Measurements from ENCODE around the gene EVX1. TPM values are rescaled to one million over a fixed set of nuclear protein-coding genes. Genes with fewer than 3 reads are reported as not detected.

The EVX1 gene
- total and polyA plus RNA-seq, 2 of the 8 experiments (the other 6 are each of a cell fraction or from before 2014, with no cell fraction given), result not detected

- Histone ChIP-seq H4K20me1 (replicated peaks in 1 of 2; ENCODE audit: control insufficient read depth in 1 of 2, insufficient read depth in 2 of 2, low read length in 2 of 2) (peaks cover 28 to 34% of the 10 kb centered on the region in 2 experiments), H3K36me3 (ENCODE audit: control insufficient read depth in 2 of 4, insufficient read depth in 4 of 4, low read length in 3 of 4) (peaks cover 0 to 15% (median 0%) of the 10 kb centered on the region in 4 experiments; a peak in 1 of 8 replicates), H3K79me1 (ENCODE audit: low read depth, low read length) (no peaks in the 10 kb centered on the region; the same call in 1 of the 2 replicates), H3K4ac (replicated peaks; ENCODE audit: insufficient read length, low read depth, low read length) (no peak overlapping the region), H3K4me2 (ENCODE audit: insufficient read depth in 1 of 2, low read depth in 2 of 2, low read length in 2 of 2) (no peak overlapping the region), H2BK5ac (ENCODE audit: low read depth, low read length) (no peak overlapping the region), H3K27me3 (replicated peaks in 1 of 4; ENCODE audit: control insufficient read depth in 3 of 4, extremely low read depth in 1 of 4, insufficient read depth in 3 of 4, low read length in 3 of 4) (peaks cover 83 to 100% (median 95%) of the 10 kb centered on the region in 4 experiments), H3K4me3 (ENCODE audit: extremely low read depth in 1 of 4, insufficient read depth in 2 of 4, low read depth in 3 of 4, low read length in 4 of 4) (no peak overlapping the region), H3K23ac (ENCODE audit: insufficient read length) (no peak overlapping the region), H2BK20ac (ENCODE audit: low read length) (no peak overlapping the region), H3K27ac (ENCODE audit: low read depth, low read length) (no peak overlapping the region), H3K56ac (replicated peaks; ENCODE audit: insufficient read length, low read depth, low read length) (no peak overlapping the region), H3K14ac (ENCODE audit: insufficient read length) (no peak overlapping the region), H4K91ac (replicated peaks; ENCODE audit: insufficient read length, low read length) (no peak overlapping the region), H4K8ac (ENCODE audit: extremely low read depth, insufficient read depth, low read length) (no peak overlapping the region), H2AFZ (ENCODE audit: low read length) (no peak overlapping the region), H3K4me1 (replicated peaks in 1 of 4; ENCODE audit: control insufficient read depth in 3 of 4, insufficient read depth in 4 of 4, low read length in 3 of 4) (peaks cover 0 to 6% (median 4%) of the 10 kb centered on the region in 4 experiments; a peak in 4 of 7 replicates), H3K79me2 (ENCODE audit: control insufficient read depth in 1 of 2, insufficient read depth in 2 of 2, low read length in 2 of 2) (no peaks in the 10 kb centered on the region), H2BK15ac (ENCODE audit: low read length) (no peak overlapping the region), H2AK5ac (ENCODE audit: low read depth, low read length) (no peak overlapping the region), H3K9ac (replicated peaks in 1 of 4; ENCODE audit: extremely low read depth in 1 of 4, low read depth in 3 of 4, low read length in 3 of 4) (no peak overlapping the region), H4K5ac (ENCODE audit: insufficient read length, low read depth, low read length) (no peak overlapping the region), H3K9me3 (ENCODE audit: insufficient read depth in 2 of 2, low read depth in 1 of 2, low read length in 1 of 2) (peaks cover 0 to 3% of the 10 kb centered on the region in 2 experiments; a peak in 1 of 4 replicates), H2BK12ac (ENCODE audit: low read depth, low read length) (no peak overlapping the region), H3K18ac (ENCODE audit: extremely low read depth, low read length) (no peak overlapping the region), H3K23me2 (ENCODE audit: low read depth, low read length) (no peaks in the 10 kb centered on the region; the same call in 1 of the 2 replicates), H2BK120ac (replicated peaks; ENCODE audit: low read depth, low read length) (no peak overlapping the region)
- DNase-seq (ENCODE audit: low read depth in 1 of 2, low spot score in 2 of 2), result peak in 1 of 2 experiments; percentile 90
- FAIRE-seq, result peak; percentile 99
- TF ChIP-seq RFX5 (IDR thresholded peaks at IDR 0.05; ENCODE audit: borderline replicate concordance, low read depth, low read length), result no peak
- TF ChIP-seq RBBP5 (IDR thresholded peaks at IDR 0.05; ENCODE audit: borderline replicate concordance, low read depth, low read length), result no peak
- TF ChIP-seq CTCF (IDR thresholded peaks at IDR 0.05; ENCODE audit: control extremely low read depth in 1 of 3, insufficient read depth in 1 of 3, low read depth in 1 of 3, low read length in 3 of 3), result peak; percentile 9 to 82 (median 76)
- peak in 1 of 2 experiments; percentile 80; a peak in 2 of 4 replicates for TF ChIP-seq SIN3A (conservative IDR thresholded peaks at IDR 0.05 in 1 of 2, IDR thresholded peaks at IDR 0.05 in 1 of 2; ENCODE audit: low read depth in 1 of 2, low read length in 2 of 2)
- peak; percentile 96 to 97 for TF ChIP-seq RAD21 (IDR thresholded peaks at IDR 0.05 in 1 of 2, conservative IDR thresholded peaks at IDR 0.05 in 1 of 2; ENCODE audit: low read depth in 2 of 2, low read length in 2 of 2)
- ChIA-PET CTCF (ENCODE audit: partially characterized antibody) (interaction anchor here (0.6 to 3.2 kb wide), 45 partner anchors 8 to 900 kb away, joined by 3 to 31 read pairs (median 4); no protein-coding TSS in a partner anchor), POLR2A (ENCODE audit: partially characterized antibody) (no interaction called here)
- WGBS, 2 experiments (ENCODE audit: extremely low coverage in 1 of 2, insufficient coverage in 1 of 2, insufficient read length in 1 of 2, insufficient replicate concordance in 2 of 2, low coverage in 1 of 2, low lambda C conversion rate in 2 of 2, missing lambda C conversion rate in 1 of 2), result 9% methylated on average over 6 of the region's 6 CpGs; no CpG with 5 or more reads in 1 of the 2 experiments
Observed at GRCh38 chr7:27196287-27196767, 46.3 kb upstream of the EVX1 start.

Measured in H1 (cell line).